Adrenal gland (tissue), 12 donors: ENCODE measurements around the gene DPP4. TPM values are rescaled to one million over a fixed set of nuclear protein-coding genes. Genes with fewer than 3 reads are reported as not detected.
A peak's percentile ranks its signal among the peaks of the same experiment; 100 is the strongest.
"Not testable (repeated sequence)": the region's sequence is repeated elsewhere in the genome, so short reads cannot be mapped to it uniquely, and the experiment has no call there.

Experiments
- DNase-seq, 7 donors: peaks; one replicate each; pipeline ENCODE4 v3.0.0-alpha.2; 2019 to 2020
- H3K27ac ChIP-seq, 5 donors: fragments of 200-600 bp; sonication (generic) in 4 of 5; 1 replicate in 3 of 5; 2 replicates in 2 of 5; pipeline versions ENCODE4 v1.5.1 to v1.8.0; 2016 to 2020; ENCODE audit warnings: mild to moderate bottlenecking in 1 of 5
- H3K27me3 ChIP-seq: fragments of 200-600 bp; 2 replicates; pipeline ENCODE4 v1.8.0; 2021
- H3K36me3 ChIP-seq, 2 donors: fragments of 200-600 bp; replicated peaks in 1 of 2; 1 replicate in 1 of 2; 2 replicates in 1 of 2; pipeline versions ENCODE4 v1.5.1 to v1.8.0; 2018 to 2022
- H3K4me1 ChIP-seq, 2 donors: fragments of 200-600 bp; replicated peaks in 1 of 2; 1 replicate in 1 of 2; 2 replicates in 1 of 2; pipeline versions ENCODE4 v1.5.1 to v1.8.0; 2018 to 2021
- H3K4me3 ChIP-seq, 4 donors: fragments of 200-600 bp; sonication (generic) in 3 of 4; one replicate each; pipeline ENCODE4 v1.5.1; 2016 to 2018
- H3K9me3 ChIP-seq, 3 donors: fragments of 200-600 bp; sonication (generic) in 1 of 3; replicated peaks in 1 of 3; 1 replicate in 2 of 3; 2 replicates in 1 of 3; pipeline versions ENCODE4 v1.5.1 to v1.8.0; 2016 to 2021
- CTCF ChIP-seq, 6 experiments: fragments of 450-650 bp in 4 of 6; fragments of 200-600 bp in 2 of 6; sonication (generic) in 1 of 6; IDR thresholded peaks; 1 replicate in 5 of 6; 2 replicates in 1 of 6; pipeline versions ENCODE4 v1.5.1 to v1.8.0; 2016 to 2021; ENCODE audit warnings: antibody characterized with exemption in 6 of 6, mild to moderate bottlenecking in 2 of 6, moderate library complexity in 1 of 6
- POLR2A ChIP-seq, 2 donors: fragments of 450-650 bp; IDR thresholded peaks; one replicate each; pipeline ENCODE4 v1.6.1; 2017; ENCODE audit warnings: antibody characterized with exemption in 2 of 2, mild to moderate bottlenecking in 2 of 2, moderate library complexity in 1 of 2
- WGBS, 4 donors: extraction: QIAGEN DNeasy Blood & Tissue Kit in 2 of 4; methylation state at CpG; one replicate each; pipeline versions ENCODE4 v1.1.5 to v1.1.7; 2013 to 2017; 5-methylcytosine and 5-hydroxymethylcytosine counted together
- intact Hi-C, 2 donors: fragments of 100-400 bp; cut with DNase I; formaldehyde crosslinking; loops; one replicate each; pipeline versions ENCODE4 v1.14.1 to v1.15.0; 2022 to 2023
- polyA plus RNA-seq, 3 donors: library from polyadenylated mRNA; stranded (reverse); fragments of 200-250 nt in 2 of 3; fragments of 350-450 nt in 1 of 3; fragmentation: Illumina TruSeq in 1 of 3; extraction: RNeasy Lipid Tissue Mini Kit (QIAGEN cat#74804) in 1 of 3; gene quantifications; one replicate each; pipeline ENCODE4 v1.2.3, GENCODE V29; 2013 to 2014
- total RNA-seq, 9 donors: library from RNA; depleted of rRNA in 4 of 9; stranded (reverse); fragments of >200 nt in 4 of 9; fragments of 120-200 nt in 1 of 9; fragmentation: NEBNext Ultra II Directional in 1 of 9; extraction: Animal tissue kit (Norgen Biotek cat#: 25700) in 1 of 9; gene quantifications; one replicate each; pipeline versions ENCODE4 v1.1.0 to v1.2.4, GENCODE V29; 2013 to 2023
- donor health status: healthy with polysubstance abuse.
- donor health status: Bipolar disorder and iron deficiency.
- donor health status: DM: yes; HTN: yes; CAD: no.
- donor health status: DM: no; HTN: no; CAD: no.
- donor health status: DM: no; HTN: no; CAD: no.
- donor health status: DM: yes; HTN: yes; CAD: no.

DPP4 gene
- total and polyA plus RNA-seq, 12 donors: 0.72 to 49.2 (median 7.8) TPM

GRCh38 chr2:162053066-162053807 lies 20.8 kb downstream of the DPP4 start:
- intact Hi-C loops: no loop called here
- H3K9me3 ChIP-seq: no peaks in the 10 kb centered on the region
- H3K27me3 ChIP-seq: no peaks in the 10 kb centered on the region
- H3K4me3 ChIP-seq: no peak overlapping the region
- H3K27ac ChIP-seq: no peak overlapping the region
- H3K4me1 ChIP-seq: peaks cover 0 to 5% of the 10 kb centered on the region in 2 donors
- DNase-seq: no peak
- WGBS, 4 donors: 82 to 93% (median 88%) methylated on average over 6 of the region's 6 CpGs
- TF ChIP-seq CTCF (IDR thresholded peaks at IDR 0.05) (no peak), POLR2A (IDR thresholded peaks at IDR 0.05) (no peak)
- no peaks in the 10 kb centered on the region for H3K36me3 ChIP-seq

- TF ChIP-seq CTCF (IDR thresholded peaks at IDR 0.05) (no peak), POLR2A (IDR thresholded peaks at IDR 0.05) (no peak)
- Histone ChIP-seq H3K36me3 (no peaks in the 10 kb centered on the region), H3K4me1 (peaks cover 0 to 5% of the 10 kb centered on the region in 2 donors), H3K4me3 (no peak overlapping the region), H3K27ac (no peak overlapping the region), H3K9me3 (no peaks in the 10 kb centered on the region), H3K27me3 (no peaks in the 10 kb centered on the region)
- intact Hi-C loops: no loop called here
- 40 to 52% (median 48%) methylated on average over 6 to 8 of the region's 8 CpGs for whole genome bisulfite sequencing, 4 donors
- DNase-seq: peak in 6 of 7 donors; percentile 22 to 67 (median 54)
These were observed 23.5 kb downstream of the DPP4 start for GRCh38 chr2:162050513-162050961.

GRCh38 chr2:162049089-162049488 lies 24.9 kb downstream of the DPP4 start:
- H3K4me1 ChIP-seq, H3K9me3 ChIP-seq, DNase-seq, H3K36me3 ChIP-seq, H3K4me3 ChIP-seq, intact Hi-C loops, H3K27me3 ChIP-seq, H3K27ac ChIP-seq: not testable (repeated sequence)
- WGBS, 4 donors: 86 to 97% (median 91%) methylated on average over 3 of the region's 3 CpGs

- WGBS, 4 donors: 86 to 95% (median 93%) methylated on average over 4 of the region's 4 CpGs
These were observed 29.4 kb downstream of the DPP4 start for GRCh38 chr2:162044586-162044985.

More at GRCh38 chr2:162044586-162044985, 29.4 kb downstream of the DPP4 start:
- Histone ChIP-seq H3K27me3 (no peaks in the 10 kb centered on the region), H3K36me3 (no peaks in the 10 kb centered on the region), H3K27ac (no peak overlapping the region), H3K9me3 (no peaks in the 10 kb centered on the region), H3K4me3 (no peak overlapping the region), H3K4me1 (no peaks in the 10 kb centered on the region)
- no peak for DNase-seq
- intact Hi-C loops: no loop called here
- TF ChIP-seq POLR2A (IDR thresholded peaks at IDR 0.05) (no peak), CTCF (IDR thresholded peaks at IDR 0.05) (no peak)
